ENCODE data around the gene SAP30BP. TPM values are rescaled to one million over a fixed set of nuclear protein-coding genes. Genes with fewer than 3 reads are reported as not detected.

The SAP30BP gene
- total and polyA plus RNA-seq, 2 of the 13 experiments (the other 11 are each of a cell fraction or from before 2014, with no cell fraction given): 67.7 to 99.4 TPM

GRCh38 chr17:75748706-75749105 lies 81.6 kb downstream of the SAP30BP start (continued):
- TF ChIP-seq HIC2 (CRISPR knock-in tag; IDR thresholded peaks at IDR 0.05; ENCODE audit: low read depth): no peak

GRCh38 chr17:75749545-75750389 lies 82.6 kb downstream of the SAP30BP start:
- WGBS (ENCODE audit: low lambda C conversion rate): 19% methylated on average over 13 of the region's 20 CpGs
- peak overlapping the region in 1 of 3 experiments; percentile 64; a peak in 1 of 6 replicates for H3K4me3 ChIP-seq (replicated peaks in 1 of 3; ENCODE audit: insufficient read depth in 1 of 3, low read depth in 2 of 3, low read length in 3 of 3)
- DNase-seq (ENCODE audit: low spot score) (peak; percentile 67), ATAC-seq (peak; percentile 59), FAIRE-seq (no peak)
- BruUV-seq (replicated peaks): no TSS peak
- CTCF ChIA-PET (ENCODE audit: low intra/inter-chr PET ratio, low total read pairs): interaction anchor here (0.9 to 6.3 kb wide), 5 partner anchors 75 to 161 kb away, joined by 3 to 102 read pairs (median 4); partner anchors contain the start of gene SMIM5
- H3K36me3 ChIP-seq (replicated peaks in 1 of 2; ENCODE audit: control insufficient read depth in 1 of 2, insufficient read depth in 2 of 2, low read length in 2 of 2): no peaks in the 10 kb centered on the region
- peak overlapping the region; percentile 75 for H3K4me2 ChIP-seq (ENCODE audit: low read depth, low read length)
- POLR2A ChIA-PET: interaction anchor here (1.2 to 2.5 kb wide), 7 partner anchors 10 to 140 kb away, joined by 3 to 20 read pairs (median 5); partner anchors contain the start of gene SMIM5
- H3K79me2 ChIP-seq (ENCODE audit: insufficient read depth, low read length): no peaks in the 10 kb centered on the region
- H3K27ac ChIP-seq (ENCODE audit: extremely low read length, insufficient read depth, low read length): no peak overlapping the region
- H4K20me1 ChIP-seq (ENCODE audit: insufficient read depth, low read length): no peaks in the 10 kb centered on the region
- no peaks in the 10 kb centered on the region for H3K9me3 ChIP-seq (ENCODE audit: low read length)
- H3K9ac ChIP-seq (ENCODE audit: insufficient read depth, low read depth, low read length): no peak overlapping the region; the same call in 1 of the 2 replicates
- in situ Hi-C loops (cut with HindIII; ENCODE audit: extremely low pct_ligation_motif_present, low pct_unique_long_range_greater_than_20kb) (loop anchor here (5.0 to 10.0 kb wide), 2 partner anchors 72 to 135 kb away; no protein-coding TSS in a partner anchor), intact Hi-C loops (cut with micrococcal nuclease; ENCODE audit: unreplicated experiment) (loop anchor here (1.0 to 5.0 kb wide), 2 partner anchors 74 to 137 kb away; no protein-coding TSS in a partner anchor)
- no peak overlapping the region for H2AFZ ChIP-seq (ENCODE audit: low read length)
- no peaks in the 10 kb centered on the region for H3K27me3 ChIP-seq (ENCODE audit: control insufficient read depth in 1 of 2, insufficient read depth in 2 of 2, low read length in 2 of 2)
- H3K4me1 ChIP-seq (ENCODE audit: insufficient read depth, low read length): peaks cover 46% of the 10 kb centered on the region
- TF ChIP-seq HNRNPH1 (optimal IDR thresholded peaks at IDR 0.05; ENCODE audit: low read depth, low read length): no peak
- TF ChIP-seq CENPT (CRISPR knock-in tag; IDR thresholded peaks at IDR 0.05; ENCODE audit: low read depth): no peak
- TF ChIP-seq RBAK (CRISPR knock-in tag; IDR thresholded peaks at IDR 0.05): no peak
- TF ChIP-seq DRAP1 (CRISPR knock-in tag; IDR thresholded peaks at IDR 0.05): no peak
- TF ChIP-seq MYC (CRISPR knock-in tag; IDR thresholded peaks at IDR 0.05; ENCODE audit: borderline replicate concordance): no peak
- peak; percentile 71 to 82; a peak in 3 of 4 replicates for TF ChIP-seq HMGXB4 (CRISPR knock-in tag; IDR thresholded peaks at IDR 0.05; ENCODE audit: borderline replicate concordance in 1 of 2, low read depth in 1 of 2)
- TF ChIP-seq ZMYM2 (CRISPR knock-in tag; IDR thresholded peaks at IDR 0.05): no peak
- TF ChIP-seq ZFP1 (CRISPR knock-in tag; IDR thresholded peaks at IDR 0.05): no peak
- peak; percentile 32; the same call in 1 of the 2 replicates for TF ChIP-seq BHLHE40 (IDR thresholded peaks at IDR 0.05; ENCODE audit: low read length)
- TF ChIP-seq PHF5A (CRISPR knock-in tag; IDR thresholded peaks at IDR 0.05; ENCODE audit: low read depth, unreplicated experiment): no peak
- no peak for TF ChIP-seq ZBTB3 (CRISPR knock-in tag; IDR thresholded peaks at IDR 0.05; ENCODE audit: borderline replicate concordance, low read depth)
- no peak for TF ChIP-seq ZNF33A (CRISPR knock-in tag; IDR thresholded peaks at IDR 0.05; ENCODE audit: borderline replicate concordance)
- TF ChIP-seq ELF3 (CRISPR knock-in tag; IDR thresholded peaks at IDR 0.05): no peak
- no peak for TF ChIP-seq ZNF839 (CRISPR knock-in tag; IDR thresholded peaks at IDR 0.05; ENCODE audit: borderline replicate concordance)
- TF ChIP-seq CENPX (CRISPR knock-in tag; IDR thresholded peaks at IDR 0.05): no peak
- no peak for TF ChIP-seq ZNF234 (CRISPR knock-in tag; conservative IDR thresholded peaks at IDR 0.05)
- no peak for TF ChIP-seq FOXO1 (CRISPR knock-in tag; IDR thresholded peaks at IDR 0.05)
